T-helper 2 cell treated with Interferon-gamma antibody and Interleukin-4, amounts not matched to agents 100 ng/mL and 5 ng/mL, for 36 hours (primary cell): Measurements from ENCODE around the gene RAPGEF1. TPM values are rescaled to one million over a fixed set of nuclear protein-coding genes. Genes with fewer than 3 reads are reported as not detected.

Experiments
- intact Hi-C: fragments of 100-400 bp; cut with micrococcal nuclease; formaldehyde crosslinking; loops from one replicate; pipeline ENCODE4 v1.15.1; 2023
- total RNA-seq: library from RNA; stranded (reverse); gene quantifications from 2 replicates; pipeline ENCODE4 v1.2.3, GENCODE V29; 2022

The RAPGEF1 gene
- total RNA-seq, 1 donor from 2014 or later: 131 TPM

DNA sequence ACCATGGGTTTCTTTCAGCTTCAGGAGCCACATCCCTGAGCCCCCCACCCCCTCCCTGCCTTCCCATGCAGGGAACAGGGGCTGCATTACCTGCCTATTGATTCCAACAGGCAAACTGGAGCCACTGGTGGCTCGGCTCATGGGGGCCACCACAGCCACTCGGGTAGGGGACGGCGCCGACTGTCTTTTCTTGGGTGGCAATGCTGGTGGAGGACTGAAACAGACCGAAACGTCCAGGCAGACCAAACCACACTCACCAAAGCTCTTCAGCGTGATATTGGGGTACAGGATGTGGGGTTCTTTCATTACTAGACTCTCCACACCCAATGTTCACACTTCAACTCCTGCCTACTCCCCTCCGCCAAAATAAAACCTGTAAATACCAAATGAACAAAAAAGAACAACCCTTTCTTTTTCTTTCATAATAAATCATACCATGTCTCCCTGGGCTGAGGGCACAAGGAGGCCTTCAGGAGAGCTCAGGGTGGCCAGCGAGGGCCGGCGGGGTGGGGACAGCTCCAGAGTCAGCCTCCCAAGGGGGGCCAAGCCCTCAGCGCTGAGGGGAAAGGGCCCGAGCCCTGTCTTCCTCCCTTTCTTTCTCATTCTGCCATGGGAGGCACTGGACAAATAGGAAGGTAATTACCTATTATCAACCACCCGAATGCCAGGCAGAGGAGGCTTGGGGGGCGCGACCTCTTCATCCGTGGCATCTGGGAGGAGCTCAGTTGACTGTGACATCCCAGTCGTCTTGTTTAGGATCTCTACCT is 111.2 kb downstream of the RAPGEF1 start:
- intact Hi-C loops: loop anchor here (5.0 kb wide), 1 partner anchor 39 kb away; no protein-coding TSS in a partner anchor

GRCh38 chr9:131627648-131628458 is 112.0 kb downstream of the RAPGEF1 start:
- intact Hi-C loops: loop anchor here (5.0 kb wide), 1 partner anchor 39 kb away; no protein-coding TSS in a partner anchor

DNA sequence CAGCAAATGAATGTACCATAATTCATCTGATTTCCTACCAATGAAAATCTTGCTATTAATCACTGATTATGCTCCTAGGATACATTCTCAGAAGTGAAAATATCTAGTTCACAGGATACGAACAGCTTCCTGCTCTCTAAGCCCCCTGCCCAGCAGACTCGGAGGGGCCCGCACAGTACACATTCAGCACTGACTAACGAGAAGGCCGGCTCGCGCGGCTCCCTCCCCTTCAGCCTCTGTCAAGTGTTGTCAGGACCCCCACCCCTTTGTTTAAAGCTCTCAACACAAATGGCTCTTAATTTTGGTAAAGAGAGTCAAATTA is 112.6 kb downstream of the RAPGEF1 start:
- intact Hi-C loops: loop anchor here (5.0 kb wide), 1 partner anchor 40 kb away; no protein-coding TSS in a partner anchor

DNA sequence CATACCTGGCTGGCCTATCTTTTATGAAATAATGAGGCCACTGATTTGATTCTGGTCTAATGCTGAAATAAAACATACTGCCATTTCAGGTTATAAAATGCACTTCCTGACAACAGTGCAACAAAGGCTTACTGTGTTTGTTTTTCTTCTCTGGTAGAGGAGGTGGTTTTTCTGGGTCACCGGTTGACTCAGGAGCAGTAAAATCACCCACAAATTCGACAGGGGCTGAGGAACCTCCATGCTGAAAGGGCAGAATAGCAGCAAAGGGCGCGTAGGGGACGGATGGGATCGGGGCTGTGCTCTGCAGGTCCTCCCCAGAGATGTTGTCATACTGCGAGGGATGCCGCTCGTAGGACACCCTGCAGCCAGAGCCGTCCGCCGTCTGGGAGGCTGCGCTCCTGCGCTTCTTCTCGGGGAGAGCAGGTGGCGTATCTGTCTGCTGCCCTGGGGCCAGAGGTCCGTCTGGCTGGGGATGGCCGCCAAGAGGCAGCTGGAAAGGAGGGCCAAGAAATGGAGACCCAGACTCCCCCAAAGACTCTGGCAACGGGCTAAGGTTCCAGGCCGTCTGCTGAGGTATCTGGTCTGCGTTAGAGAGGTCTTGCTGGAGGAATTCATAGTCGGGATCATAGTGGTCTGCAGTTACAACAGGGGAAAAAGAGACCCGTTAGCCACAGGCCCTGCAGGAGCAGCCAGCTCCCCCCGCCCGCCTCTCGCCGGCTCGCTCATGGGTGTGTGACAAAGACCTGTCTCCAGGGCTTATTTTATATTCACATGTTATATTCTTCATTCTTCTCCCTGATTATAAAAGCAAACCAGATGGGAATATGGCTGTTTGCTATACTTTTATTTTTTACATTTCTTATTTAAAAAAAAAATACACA is 113.8 kb downstream of the RAPGEF1 start:
- intact Hi-C loops: loop anchor here (5.0 kb wide), 1 partner anchor 41 kb away; no protein-coding TSS in a partner anchor

DNA sequence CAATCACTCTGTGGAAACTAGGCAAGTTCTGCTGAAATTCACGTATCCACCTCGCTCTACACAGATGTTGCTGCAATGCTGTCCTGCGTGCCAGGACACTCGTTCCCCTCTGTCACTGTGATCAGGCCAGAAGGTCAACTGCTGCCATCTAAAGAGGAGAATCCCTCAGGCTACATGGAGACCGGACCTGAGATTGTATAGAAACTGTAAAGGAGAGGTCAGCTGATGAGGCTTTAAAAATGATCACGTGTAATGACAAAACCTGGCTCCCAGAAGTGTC is 114.4 kb downstream of the RAPGEF1 start:
- intact Hi-C loops: loop anchor here (5.0 kb wide), 1 partner anchor 42 kb away; no protein-coding TSS in a partner anchor

DNA sequence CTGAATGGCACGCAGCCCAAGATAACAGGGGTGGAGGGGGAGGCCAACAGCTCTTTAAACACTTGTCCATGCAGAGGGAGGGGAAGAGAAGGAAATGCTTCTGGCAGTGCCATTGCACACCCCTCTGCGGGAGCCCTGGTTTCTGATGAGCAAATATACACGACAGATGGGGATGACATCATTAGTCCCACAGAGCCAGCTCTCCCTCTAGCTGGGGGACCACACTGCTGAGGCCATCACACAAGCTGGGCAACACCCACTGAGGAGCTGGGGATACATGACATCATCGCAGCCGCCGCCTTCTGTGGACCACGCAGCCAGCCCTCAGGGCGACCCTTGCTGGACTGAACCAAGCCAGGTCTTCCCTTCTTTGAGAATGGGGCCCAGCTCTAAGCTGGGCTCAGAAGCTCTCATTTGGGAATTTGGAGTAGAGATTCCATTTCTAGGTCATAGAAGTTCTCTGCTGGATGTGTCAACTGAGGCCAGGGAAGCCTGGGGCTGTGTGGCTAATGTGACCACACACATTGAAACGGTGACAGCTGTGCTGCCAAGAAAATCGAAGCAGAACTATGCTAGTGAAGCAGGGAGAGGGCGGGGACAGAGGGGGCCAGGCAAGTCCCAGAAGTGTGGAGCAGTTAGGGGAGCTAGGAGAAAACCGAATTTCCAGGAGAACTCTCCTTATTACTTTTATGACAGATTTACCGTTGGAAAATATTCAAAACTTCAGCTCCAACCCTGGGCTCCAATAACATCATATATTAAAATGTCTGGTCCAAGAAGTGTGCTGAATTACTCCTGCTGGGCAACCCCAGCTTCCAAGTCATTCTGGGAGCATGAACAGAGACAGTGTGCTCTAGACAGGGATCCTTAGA is 115.0 kb downstream of the RAPGEF1 start:
- intact Hi-C loops: loop anchor here (5.0 kb wide), 1 partner anchor 42 kb away; no protein-coding TSS in a partner anchor

DNA sequence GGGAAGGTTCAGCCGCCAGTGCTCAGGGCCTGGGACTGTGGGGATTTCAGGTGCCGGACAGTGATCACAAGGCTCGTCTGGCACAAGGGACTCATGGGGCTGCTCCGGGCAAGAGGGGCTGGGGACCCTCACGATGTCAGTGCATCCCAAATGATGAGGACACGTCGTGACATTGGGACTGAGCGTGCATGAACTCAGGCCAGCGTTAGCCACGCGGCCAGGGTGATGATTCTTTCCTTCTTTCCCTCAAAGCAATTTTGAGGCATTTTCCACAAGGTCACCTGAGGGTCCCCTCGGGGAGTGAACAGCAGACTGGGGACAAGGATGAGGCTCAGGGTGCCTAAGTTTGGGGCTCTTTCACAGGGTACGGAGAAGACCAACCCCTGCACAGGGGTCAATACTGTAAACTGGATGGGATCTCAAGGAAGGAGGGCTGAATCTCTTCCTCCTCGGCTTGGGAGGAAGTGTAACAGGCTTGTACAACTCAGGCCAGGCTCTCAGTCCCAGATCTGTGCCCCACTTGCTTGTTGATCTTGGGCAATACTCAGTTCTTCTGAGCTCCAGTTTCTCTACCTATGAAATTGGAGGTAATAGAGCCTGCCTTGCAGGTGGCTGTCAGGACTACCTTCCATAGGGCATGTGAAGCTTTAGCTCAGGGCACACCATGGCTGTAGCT is 116.1 kb downstream of the RAPGEF1 start:
- intact Hi-C loops: no loop called here

DNA sequence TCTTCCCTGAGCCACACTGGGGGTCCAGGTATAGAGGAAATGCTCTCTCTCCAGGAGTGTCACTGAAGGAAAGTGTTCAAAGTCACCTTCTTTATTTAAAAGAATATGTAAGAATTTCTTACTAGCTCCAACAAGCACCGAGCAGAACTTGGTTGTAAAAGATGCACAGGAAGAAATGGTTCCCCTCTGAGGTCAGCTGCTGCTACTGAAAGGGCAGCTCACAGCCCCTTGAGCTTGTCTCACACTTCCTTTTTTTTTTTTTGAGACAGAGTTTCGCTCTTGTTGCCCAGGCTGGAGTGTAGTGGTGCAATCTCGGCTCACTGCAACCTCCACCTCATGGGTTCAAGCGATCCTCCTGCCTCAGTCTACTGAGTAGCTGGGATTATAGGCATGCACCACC is 117.4 kb downstream of the RAPGEF1 start:
- intact Hi-C loops: no loop called here

GRCh38 chr9:131621551-131622358 is 118.1 kb downstream of the RAPGEF1 start:
- intact Hi-C loops: no loop called here

DNA sequence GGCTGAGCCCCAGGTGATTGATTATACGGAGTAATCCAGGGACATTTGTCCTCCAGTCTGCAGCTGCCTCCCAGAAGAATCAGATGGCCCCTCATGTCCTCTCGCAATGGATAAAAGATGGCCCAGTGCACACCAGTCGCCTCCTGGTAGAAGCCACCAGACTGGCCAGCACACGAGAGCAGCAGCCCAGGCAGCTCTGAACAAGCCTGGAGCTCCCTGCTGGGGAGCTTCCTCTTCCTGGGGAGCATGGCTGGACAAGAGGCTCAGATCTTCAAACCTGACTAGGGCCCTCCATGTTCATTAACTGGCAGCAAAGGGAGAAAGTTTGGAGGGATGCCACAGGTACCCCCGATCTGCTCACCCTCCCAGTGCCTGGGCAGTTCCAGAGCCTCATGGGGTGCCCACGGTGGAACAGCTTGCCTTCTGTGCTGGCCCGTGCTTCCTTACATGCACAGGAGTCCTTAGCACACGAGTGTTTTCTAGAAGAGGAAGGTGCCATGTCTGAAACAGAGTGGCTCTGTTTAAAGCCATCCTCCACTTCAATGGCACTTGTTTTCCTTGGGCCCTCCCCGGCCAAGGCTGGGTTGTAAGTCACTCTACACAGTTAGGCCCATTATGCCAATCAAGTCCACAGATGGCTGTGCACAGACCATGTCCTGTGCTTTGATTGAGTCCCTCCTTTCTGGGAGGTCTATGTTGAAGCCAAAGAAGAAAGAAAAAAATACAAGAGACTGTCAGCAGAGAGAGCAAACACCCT is 118.9 kb downstream of the RAPGEF1 start:
- intact Hi-C loops: no loop called here

GRCh38 chr9:131619680-131620079 is 120.2 kb downstream of the RAPGEF1 start:
- intact Hi-C loops: no loop called here

GRCh38 chr9:131618785-131619184 is 121.1 kb downstream of the RAPGEF1 start:
- intact Hi-C loops: no loop called here

DNA sequence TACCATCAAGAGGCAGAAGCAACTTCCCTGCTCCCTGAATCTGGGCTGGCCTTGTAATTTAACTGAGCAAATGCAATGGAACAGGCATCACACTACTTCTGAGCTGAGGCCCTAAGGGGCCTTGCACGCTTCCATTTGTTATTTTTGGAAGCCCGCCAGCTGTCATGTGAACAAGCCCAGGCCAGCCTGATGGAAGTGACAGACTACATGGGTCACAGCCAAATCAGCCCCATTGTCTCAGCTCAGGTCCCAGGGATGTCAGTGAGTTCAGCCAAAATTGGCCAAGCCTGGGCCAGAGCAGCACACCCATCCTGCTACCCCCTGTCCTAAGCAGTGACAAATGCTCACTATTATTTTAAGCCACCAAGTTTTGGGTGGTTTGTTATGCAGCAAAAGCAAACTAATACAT is 121.8 kb downstream of the RAPGEF1 start:
- intact Hi-C loops: no loop called here

DNA sequence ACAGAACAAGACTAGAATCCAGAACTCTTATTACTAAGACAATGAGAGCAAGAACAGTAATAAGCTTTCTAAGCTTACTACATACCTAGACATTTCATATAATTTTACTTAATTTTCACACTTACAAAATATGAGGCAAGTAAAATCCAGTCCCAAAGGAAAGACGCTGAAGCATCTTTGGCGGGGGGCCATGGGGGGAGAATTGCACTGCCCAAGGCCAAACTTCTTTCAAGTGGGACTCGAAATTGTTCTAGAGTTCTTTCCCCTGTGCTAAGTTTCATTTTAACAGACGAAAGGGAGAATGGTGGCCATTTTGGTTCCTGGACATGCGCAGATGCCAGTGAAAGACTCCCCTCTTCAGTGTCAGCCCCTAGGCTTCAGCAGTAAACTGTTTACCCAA is 122.3 kb downstream of the RAPGEF1 start:
- intact Hi-C loops: no loop called here

DNA sequence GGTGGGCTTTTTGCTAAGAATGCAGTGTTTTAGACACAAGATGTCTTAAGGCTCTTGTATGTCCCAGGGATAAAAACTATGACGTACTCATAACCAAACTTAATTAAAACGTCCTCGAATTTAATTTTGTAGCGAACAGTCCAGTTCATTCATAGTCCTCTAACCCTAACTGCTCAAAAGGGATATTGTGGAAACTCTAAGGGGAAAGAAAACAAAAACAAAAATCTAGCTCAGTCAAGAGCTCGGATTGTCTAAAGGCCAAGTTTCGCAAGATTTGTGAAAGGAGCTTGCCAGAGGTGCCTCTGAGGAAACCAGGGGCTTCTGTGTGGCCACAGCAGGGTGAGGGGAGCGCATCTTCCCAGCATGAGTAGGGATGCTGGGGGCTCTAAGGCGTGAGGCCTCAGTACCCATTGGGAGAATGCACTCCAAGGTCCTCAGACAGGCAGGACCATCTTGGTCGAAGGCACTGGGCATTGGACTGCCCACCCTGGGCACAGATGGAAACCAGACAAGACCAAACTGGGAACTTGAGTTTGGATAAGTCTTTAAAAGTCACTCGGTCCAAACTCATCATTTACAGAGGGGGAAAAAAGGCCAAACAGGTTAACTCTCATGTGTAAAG is 122.8 kb downstream of the RAPGEF1 start:
- intact Hi-C loops: no loop called here

DNA sequence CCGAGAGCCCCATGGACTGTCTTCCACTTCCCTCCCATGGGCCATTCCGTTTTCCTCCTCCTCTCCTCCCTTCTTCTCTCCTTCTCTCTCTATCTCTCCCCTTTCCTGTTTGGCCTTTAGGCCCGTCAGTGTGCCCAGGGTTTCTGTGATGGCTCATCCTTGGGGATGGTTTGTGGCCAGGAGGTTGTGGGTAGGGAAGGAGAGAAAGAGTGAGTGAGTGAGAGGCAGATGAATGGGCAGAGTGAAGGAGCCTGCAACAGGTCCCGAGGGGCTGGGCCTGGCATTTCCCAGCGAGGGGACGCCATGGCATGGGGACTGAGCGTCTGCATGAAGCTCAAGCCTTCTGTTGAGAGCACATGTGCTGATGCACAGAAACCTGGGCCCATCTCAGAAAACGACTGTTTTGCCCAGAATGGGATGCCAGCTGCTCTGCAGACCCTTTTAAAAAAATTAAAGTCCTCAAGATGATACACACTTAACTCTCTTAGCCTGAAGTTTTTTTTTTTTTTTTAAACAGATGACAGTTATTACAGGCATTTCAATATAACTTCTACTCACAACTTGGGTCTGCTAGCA is 125.4 kb downstream of the RAPGEF1 start:
- intact Hi-C loops: no loop called here

- intact Hi-C loops: no loop called here
Measured at GRCh38 chr9:131613921-131614320, 126.0 kb downstream of the RAPGEF1 start.

DNA sequence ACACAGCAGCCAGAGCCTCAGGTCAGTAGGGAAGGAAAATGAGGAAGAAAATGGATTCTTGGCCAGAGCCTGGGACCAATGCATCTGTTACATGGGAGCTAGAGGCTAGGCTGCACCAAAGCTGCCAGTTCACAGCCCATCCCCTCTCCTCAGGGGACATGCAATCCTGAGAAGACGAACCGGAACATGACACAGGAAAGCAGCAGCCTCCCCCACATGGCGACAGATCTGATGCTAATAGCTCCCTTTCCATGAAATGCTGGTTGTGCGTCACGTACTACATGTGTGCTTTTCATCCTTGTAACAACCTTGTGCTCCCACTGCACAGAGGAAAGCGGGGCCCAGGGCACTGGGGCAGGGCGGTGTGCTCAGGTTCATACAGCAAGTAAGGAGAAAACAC is 127.0 kb downstream of the RAPGEF1 start:
- intact Hi-C loops: no loop called here
